Measurements from ENCODE around the gene SLC29A2.

SLC29A2 gene

DNA sequence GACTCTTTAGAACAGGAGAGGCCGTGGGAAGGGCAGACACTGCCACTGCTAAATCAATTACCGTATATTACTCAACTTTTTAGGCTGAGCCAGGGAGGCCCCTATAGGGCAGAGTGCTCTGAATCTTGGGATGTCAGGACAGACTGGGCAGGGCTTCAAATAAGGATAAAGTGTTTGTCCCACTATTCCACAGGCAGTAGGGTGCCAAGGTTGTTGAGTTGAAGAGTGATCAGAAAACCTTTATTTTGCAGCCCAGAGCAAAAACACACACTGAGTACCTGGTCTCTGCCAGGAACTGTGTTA, 22.5 kb downstream of the SLC29A2 start:
- no peak for DNase-seq (ENCODE audit: low read depth)

- DNase-seq (ENCODE audit: low read depth), result peak; percentile 92
These were observed 23.9 kb downstream of the SLC29A2 start, which contains the start of gene B4GAT1 for GRCh38 chr11:66347425-66348276. Gene B4GAT1, minus strand, starts transcription at chr11:66347629. Its CDS starts 84 bp downstream, at chr11:66347545.

DNA sequence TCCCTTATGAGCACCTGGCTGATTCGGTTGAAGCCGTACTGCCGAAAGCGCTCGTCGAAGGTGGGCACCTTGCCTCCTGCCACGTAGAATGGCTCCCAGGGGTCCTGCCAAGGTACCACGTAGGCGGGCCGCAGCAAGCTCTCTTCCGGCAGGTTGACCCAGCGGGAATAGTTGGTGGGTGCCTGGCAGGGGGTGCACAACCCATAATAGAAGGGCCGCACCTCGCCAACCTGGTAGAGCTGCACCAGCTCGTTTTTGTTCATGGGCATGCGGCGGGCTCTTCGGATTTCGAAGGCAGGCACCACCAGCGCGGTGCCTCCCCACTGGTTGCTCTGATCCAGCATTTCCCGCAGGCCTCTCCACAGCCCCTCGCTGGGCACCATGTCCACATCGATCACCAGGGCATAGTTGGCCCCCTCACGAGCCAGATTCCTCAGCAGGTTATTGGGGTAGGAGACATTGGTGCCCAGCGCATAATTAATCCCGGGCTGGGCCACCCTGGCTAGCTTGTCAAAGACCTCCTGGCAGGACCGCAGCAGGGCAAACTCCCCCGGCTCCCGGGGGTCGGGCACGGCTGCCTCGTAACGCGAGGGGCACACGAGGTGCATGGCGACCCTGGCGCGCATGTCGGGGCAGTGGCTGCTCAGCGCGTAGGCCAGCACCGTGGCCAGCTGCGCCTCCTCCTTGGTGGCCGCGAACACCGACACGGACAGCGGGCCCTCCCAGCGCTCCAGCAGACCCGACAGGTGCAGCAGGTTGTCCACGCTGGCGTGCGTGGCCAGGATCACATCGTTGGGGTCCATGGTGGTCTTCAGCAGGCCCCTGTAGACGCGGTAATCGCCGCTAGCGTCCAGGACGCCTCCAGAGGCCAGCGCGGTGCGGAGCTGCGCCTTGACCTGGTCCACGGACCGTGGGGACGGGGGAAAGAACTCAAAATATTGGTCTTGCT, 24.8 kb downstream of the SLC29A2 start:
- DNase-seq (ENCODE audit: low read depth), result no peak

GRCh38 chr11:66345316-66345649, 26.3 kb downstream of the SLC29A2 start:
- DNase-seq (ENCODE audit: low read depth), result no peak

GRCh38 chr11:66344550-66345315, 26.8 kb downstream of the SLC29A2 start, which contains the start of gene BRMS1:
Gene BRMS1, minus strand, starts transcription at chr11:66345104. Its CDS starts 2,870 bp downstream, at chr11:66342234.
- DNase-seq (ENCODE audit: low read depth), result peak; percentile 91

DNA sequence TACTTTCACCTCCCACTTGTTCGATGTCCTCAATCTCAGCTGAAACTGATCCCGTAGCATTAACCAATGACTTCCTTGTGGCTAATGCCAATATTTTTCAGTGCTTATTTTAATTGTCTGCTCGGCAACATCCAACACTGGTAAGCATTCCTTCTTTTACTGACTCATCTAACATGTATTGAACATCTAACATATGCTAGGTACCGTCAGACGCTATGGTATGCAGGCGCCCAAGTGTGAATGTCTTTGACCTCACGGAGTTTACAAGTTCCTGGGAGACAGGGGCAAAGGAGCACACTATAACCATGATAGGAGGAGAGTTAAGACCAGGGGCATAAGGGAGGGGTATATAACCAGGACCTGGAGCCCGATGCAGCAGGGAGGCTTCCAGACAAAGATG, 28.4 kb downstream of the SLC29A2 start:
- no peak for DNase-seq (ENCODE audit: low read depth)

GRCh38 chr11:66341502-66342126, 29.9 kb downstream of the SLC29A2 start:
- no peak for DNase-seq (ENCODE audit: low read depth)

- no peak for DNase-seq (ENCODE audit: low read depth)
These were observed 30.7 kb downstream of the SLC29A2 start for GRCh38 chr11:66340596-66341501.

- no peak for DNase-seq (ENCODE audit: low read depth)
These were observed 31.7 kb downstream of the SLC29A2 start for GRCh38 chr11:66339686-66340483.

DNA sequence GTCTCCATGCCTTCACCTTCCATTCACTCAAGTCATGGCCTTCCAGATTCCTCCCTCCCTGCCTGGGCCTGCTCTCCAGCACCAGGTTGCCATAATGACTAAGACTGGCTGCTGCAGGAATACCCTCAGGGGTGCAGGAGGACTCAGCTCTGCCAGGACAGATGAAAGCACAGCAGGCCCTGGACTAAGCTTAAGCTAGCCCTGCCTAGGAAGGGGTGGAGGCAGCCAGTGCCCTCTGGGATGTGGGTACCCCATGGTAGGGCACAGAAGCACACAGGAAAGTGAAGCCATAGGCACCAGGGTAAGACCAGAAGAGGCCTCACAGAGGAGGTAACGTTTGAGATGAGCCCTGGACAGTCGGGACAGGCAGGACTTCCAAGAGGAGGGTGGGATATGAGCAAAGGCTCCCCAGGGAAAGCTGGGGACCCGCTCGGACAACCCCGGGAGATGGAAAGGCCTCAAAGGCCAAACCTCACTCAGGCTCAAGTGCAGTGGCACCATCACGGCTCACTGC, 32.3 kb downstream of the SLC29A2 start:
- DNase-seq (ENCODE audit: low read depth), result no peak

DNA sequence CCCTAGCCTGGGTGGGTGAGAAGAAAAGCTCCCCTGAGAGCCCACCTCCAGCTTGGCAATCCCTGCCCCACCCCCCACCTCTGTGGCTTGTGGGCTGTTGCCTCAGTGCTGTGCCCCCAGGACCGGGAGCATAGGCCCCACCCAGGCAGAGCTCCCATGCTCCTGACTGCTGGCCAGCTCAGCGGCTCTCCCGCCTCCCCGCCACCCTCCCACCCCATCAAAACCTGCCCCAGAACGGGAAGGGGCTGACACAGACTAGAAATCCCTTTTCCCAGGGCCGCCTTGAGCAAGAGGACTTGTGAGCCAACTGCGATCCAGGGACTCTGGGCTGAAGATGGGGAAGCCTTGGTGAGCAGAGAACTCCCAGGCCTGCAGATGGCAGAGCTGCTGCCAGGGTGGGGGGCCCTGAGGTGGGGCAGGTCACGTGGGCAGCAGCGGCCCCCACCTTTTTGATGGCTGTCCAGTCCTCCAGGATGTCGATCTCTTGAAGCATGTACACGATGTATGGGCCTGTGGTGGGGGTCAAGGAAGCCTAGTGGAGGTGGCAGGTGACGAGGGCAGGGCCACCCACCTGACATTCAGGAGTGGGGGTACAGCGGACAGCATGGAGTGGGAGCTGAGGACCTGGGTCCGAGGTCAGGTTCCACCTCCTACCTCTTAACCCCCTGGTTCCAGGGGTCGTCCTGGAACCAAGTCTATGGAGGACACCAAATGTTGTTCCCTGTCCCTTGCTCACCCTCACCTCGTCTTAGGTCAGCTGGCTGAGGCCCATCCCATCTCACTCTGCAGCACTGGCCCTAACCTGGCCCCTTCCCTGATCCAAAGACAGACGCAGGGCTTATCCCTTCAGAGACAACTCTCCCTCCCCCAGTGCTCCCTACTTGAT, 33.0 kb downstream of the SLC29A2 start:
- no peak for DNase-seq (ENCODE audit: low read depth)

GRCh38 chr11:66337103-66337899, 34.3 kb downstream of the SLC29A2 start:
- DNase-seq (ENCODE audit: low read depth), result no peak

DNA sequence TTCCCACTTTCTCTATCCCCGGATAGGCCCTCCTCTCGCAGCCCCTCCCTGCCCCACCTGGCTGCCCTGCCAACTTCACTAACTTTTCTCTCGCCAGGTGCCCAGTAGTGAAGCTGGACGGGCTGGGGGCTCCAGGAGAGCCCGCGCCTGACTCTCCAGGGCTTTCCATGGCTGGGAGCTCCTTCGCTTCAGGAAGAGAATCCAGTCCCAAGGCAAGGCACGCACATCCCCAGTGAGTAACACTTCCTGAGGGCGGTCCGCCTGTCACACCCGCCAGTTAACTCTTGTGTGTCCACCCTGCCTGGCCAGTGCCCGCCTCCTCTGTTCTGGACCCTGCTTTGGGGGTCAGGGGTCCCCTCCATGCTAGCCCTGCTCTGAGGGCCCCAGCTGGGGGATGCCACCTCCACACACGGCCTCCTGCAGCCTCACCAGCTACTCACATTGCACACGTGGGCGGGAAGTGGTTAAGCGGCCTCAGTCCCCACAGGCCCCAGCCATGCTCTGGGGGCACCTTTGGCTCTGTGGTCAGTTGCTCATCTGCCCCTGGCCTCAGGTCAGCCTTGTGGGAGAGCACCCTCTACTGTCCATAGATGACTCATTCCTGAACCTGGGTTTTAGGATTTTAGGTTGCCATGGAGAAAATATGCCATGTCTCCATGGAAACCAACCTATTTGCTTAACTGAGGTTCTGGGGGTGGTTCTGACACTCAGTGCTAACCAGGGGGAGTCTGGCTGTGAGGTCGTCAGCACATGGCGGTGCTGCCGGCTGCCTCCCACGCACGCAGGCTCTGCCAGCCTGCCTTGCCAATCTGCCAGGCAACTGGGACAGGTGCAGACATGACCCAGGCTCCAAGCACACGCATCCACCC, 35.1 kb downstream of the SLC29A2 start, which contains the start of gene RIN1:
RIN1 (minus strand) TSS at position 201 of the 869 bp plus-strand sequence; CDS start at position 169, 32 bp downstream.
- peak; percentile 92 for DNase-seq (ENCODE audit: low read depth)

DNA sequence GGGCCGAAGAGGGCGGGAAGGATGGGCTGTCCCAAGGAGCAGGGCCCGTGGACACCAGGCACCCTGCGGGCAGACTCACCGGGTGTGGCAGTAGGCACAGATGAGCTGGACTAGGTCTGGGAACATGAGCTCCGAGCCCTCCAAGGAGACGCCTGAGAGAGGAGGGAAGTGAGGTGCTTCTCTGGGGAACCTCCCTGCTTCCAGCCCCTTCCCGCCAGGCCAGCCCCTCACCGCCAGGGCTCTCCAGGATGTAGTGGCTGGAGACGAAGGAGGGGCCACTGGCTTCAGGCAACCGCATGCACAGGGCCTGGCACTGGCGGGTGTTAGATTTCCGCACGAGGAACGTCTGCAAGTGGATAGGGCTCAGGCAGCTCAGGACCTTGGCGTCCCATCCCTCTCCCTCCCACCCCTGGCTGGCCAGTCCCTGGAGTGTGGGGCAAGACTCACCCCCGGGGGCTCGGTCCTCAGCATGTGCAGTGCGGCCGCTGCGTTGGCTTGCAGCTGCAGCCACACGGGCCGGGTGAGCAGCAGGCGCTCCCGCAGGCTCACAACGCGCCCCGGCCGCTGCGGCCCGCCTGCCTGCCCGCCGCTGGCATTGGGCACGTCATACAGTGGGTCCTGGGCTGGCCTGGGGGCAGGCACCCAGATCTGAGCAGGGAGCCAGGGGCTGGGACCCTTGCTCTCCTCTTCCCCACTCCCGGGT, 35.9 kb downstream of the SLC29A2 start:
- DNase-seq (ENCODE audit: low read depth), result no peak

GRCh38 chr11:66334605-66335442, 36.7 kb downstream of the SLC29A2 start:
- DNase-seq (ENCODE audit: low read depth), result no peak

All from fibroblast of the conjunctiva (primary cell).